Neutrophil (primary cell): ENCODE measurements around the gene ABHD13.
A peak's percentile ranks its signal among the peaks of the same experiment; 100 is the strongest.

Experiments
- H3K27ac ChIP-seq: fragments of 200-600 bp; sonication (generic); 2 replicates; pipeline ENCODE4 v1.5.1; 2016; ENCODE audit warnings: mild to moderate bottlenecking, moderate library complexity
- H3K27me3 ChIP-seq: fragments of 200-600 bp; sonication (generic); 2 replicates; pipeline ENCODE4 v1.6.0; 2016; ENCODE audit warnings: mild to moderate bottlenecking
- H3K36me3 ChIP-seq: fragments of 200-600 bp; sonication (generic); 2 replicates; pipeline ENCODE4 v1.5.1; 2017
- H3K4me1 ChIP-seq, 2 experiments: fragments of 200-600 bp in 1 of 2; sonication (generic) in 1 of 2; 1 replicate in 1 of 2; 2 replicates in 1 of 2; pipeline versions ENCODE4 v1.5.1 to v1.6.1; 2013 to 2016; ENCODE audit warnings: low read depth in 1 of 2, low read length in 1 of 2, mild to moderate bottlenecking in 1 of 2, moderate library complexity in 1 of 2; ENCODE audit not compliant: control insufficient read depth in 1 of 2, insufficient read depth in 1 of 2
- H3K4me3 ChIP-seq, 2 experiments: fragments of 200-600 bp in 1 of 2; sonication (generic) in 1 of 2; 1 replicate in 1 of 2; 2 replicates in 1 of 2; pipeline ENCODE4 v1.5.1; 2013 to 2016; ENCODE audit warnings: low read depth in 1 of 2, low read length in 1 of 2, mild to moderate bottlenecking in 1 of 2, moderate library complexity in 1 of 2
- H3K9me3 ChIP-seq: fragments of 200-600 bp; sonication (generic); 2 replicates; pipeline ENCODE4 v1.5.1; 2016
- CTCF ChIP-seq: fragments of 200-600 bp; sonication (generic); IDR thresholded peaks from 2 replicates; pipeline ENCODE4 v1.5.1; 2016; ENCODE audit warnings: antibody characterized with exemption

Gene ABHD13

GRCh38 chr13:108195861-108196260 lies 22.3 kb upstream of the ABHD13 start:
- Histone ChIP-seq H3K4me1 (no peaks in the 10 kb centered on the region), H3K36me3 (no peaks in the 10 kb centered on the region), H3K27ac (no peak overlapping the region), H3K4me3 (no peak overlapping the region), H3K27me3 (no peaks in the 10 kb centered on the region), H3K9me3 (peaks cover 7% of the 10 kb centered on the region)
- no peak for TF ChIP-seq CTCF

DNA sequence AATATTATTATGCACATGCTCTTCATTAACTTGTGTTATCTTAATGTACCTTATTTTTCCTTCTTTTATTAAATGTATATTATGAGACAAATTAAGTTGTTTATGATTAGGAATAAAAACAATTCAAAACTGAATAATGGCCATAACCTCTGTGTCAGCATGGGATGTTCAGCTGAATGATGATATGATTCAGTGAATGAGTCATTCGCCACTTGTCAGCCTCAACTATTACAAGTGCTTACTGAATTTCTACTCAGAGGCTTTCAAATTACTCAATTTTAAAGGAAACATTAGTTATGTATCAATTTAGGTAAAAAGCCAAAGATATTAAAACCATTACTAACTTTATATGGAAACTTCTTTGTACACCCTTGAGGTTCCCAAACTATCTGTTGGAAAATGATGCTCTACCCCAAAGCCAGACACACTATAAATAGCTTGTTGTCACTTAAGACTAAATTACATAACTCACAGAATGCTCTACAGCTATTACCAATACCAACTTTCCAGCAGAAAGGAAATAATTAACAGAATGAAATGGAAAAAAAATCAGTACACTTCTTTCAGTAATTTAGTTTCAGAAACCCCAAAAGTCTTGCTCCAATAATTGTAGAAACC lies 17.3 kb upstream of the ABHD13 start:
- Histone ChIP-seq H3K4me1 (no peaks in the 10 kb centered on the region), H3K9me3 (no peaks in the 10 kb centered on the region), H3K27me3 (no peaks in the 10 kb centered on the region), H3K4me3 (no peak overlapping the region), H3K36me3 (no peaks in the 10 kb centered on the region), H3K27ac (no peak overlapping the region)
- no peak for TF ChIP-seq CTCF

GRCh38 chr13:108210551-108210950 lies 7.6 kb upstream of the ABHD13 start:
- peaks cover 24% of the 10 kb centered on the region for H3K36me3 ChIP-seq
- no peak for TF ChIP-seq CTCF
- peaks cover 9 to 16% of the 10 kb centered on the region in 2 experiments for H3K4me1 ChIP-seq

DNA sequence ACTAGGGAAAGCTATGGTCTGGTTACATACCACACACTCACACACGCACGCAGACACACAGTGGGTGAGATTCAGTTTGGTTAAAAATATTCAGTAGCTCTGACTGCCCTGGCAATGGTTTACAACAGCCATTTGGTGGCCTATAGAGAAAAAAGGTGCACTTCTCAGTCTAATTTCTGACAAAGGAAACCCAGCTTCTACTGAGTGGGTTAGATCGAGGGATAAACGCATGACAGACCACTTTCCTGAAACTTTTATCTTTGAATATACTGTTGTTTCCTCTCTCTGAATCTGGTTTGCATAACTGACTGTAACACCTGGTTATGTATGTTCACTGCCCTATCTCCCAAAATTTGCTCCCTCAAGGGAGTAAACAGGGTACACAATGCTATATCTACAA lies 5.3 kb upstream of the ABHD13 start:
- TF ChIP-seq CTCF = no peak
- Histone ChIP-seq H3K27me3 (no peaks in the 10 kb centered on the region), H3K4me1 (peaks cover 21 to 33% of the 10 kb centered on the region in 2 experiments), H3K4me3 (no peak overlapping the region), H3K9me3 (no peaks in the 10 kb centered on the region), H3K36me3 (peaks cover 24% of the 10 kb centered on the region), H3K27ac (no peak overlapping the region)

More at GRCh38 chr13:108210551-108210950, 7.6 kb upstream of the ABHD13 start:
- Histone ChIP-seq H3K9me3 (no peaks in the 10 kb centered on the region), H3K27me3 (no peaks in the 10 kb centered on the region), H3K4me3 (no peak overlapping the region), H3K27ac (no peak overlapping the region)

- Histone ChIP-seq H3K27ac (peak overlapping the region; percentile 35), H3K9me3 (no peaks in the 10 kb centered on the region), H3K4me1 (peaks cover 25 to 38% of the 10 kb centered on the region in 2 experiments), H3K27me3 (no peaks in the 10 kb centered on the region), H3K36me3 (peaks cover 24% of the 10 kb centered on the region), H3K4me3 (no peak overlapping the region)
- no peak for TF ChIP-seq CTCF
Measured at GRCh38 chr13:108213946-108214345, 4.2 kb upstream of the ABHD13 start.
